Liver (tissue), 9 donors: ENCODE data around the gene TCERG1L. TPM values are rescaled to one million over a fixed set of nuclear protein-coding genes. Genes with fewer than 3 reads are reported as not detected.

Experiments used
- DNase-seq: peaks from one replicate; pipeline ENCODE4 v3.0.0-alpha.2; 2017; ENCODE audit warnings: low spot score
- H3K27ac ChIP-seq, 2 donors: one replicate each; pipeline ENCODE4 v1.7.0; 2013; ENCODE audit warnings: inconsistent platforms in 2 of 2, low read length in 2 of 2, control low read depth in 1 of 2, low read depth in 1 of 2, mild to moderate bottlenecking in 1 of 2
- H3K27me3 ChIP-seq, 4 donors: one replicate each; pipeline versions ENCODE4 v1.6.1 to v1.7.0; 2013; ENCODE audit warnings: low read length in 3 of 4, inconsistent platforms in 1 of 4, mild to moderate bottlenecking in 1 of 4, moderate library complexity in 1 of 4; ENCODE audit not compliant: control insufficient read depth in 4 of 4, insufficient read depth in 4 of 4
- H3K36me3 ChIP-seq, 4 donors: one replicate each; pipeline versions ENCODE4 v1.6.1 to v1.7.0; 2013; ENCODE audit warnings: low read length in 3 of 4, mild to moderate bottlenecking in 3 of 4, low read depth in 1 of 4, moderate library complexity in 1 of 4; ENCODE audit not compliant: control insufficient read depth in 4 of 4, insufficient read depth in 3 of 4
- H3K4me1 ChIP-seq, 4 donors: one replicate each; pipeline versions ENCODE4 v1.6.1 to v1.7.0; 2013; ENCODE audit warnings: low read length in 3 of 4, mild to moderate bottlenecking in 3 of 4, moderate library complexity in 1 of 4; ENCODE audit not compliant: control insufficient read depth in 4 of 4, insufficient read depth in 4 of 4
- H3K4me3 ChIP-seq, 3 donors: one replicate each; pipeline versions ENCODE4 v1.6.1 to v1.7.0; 2013; ENCODE audit warnings: low read length in 3 of 3, control low read depth in 1 of 3, low read depth in 1 of 3, mild to moderate bottlenecking in 1 of 3
- H3K9ac ChIP-seq, 2 donors: one replicate each; pipeline ENCODE4 v1.7.0; 2013; ENCODE audit warnings: low read length in 2 of 2, mild to moderate bottlenecking in 2 of 2, moderate library complexity in 2 of 2, control low read depth in 1 of 2, low read depth in 1 of 2
- H3K9me3 ChIP-seq, 4 donors: one replicate each; pipeline versions ENCODE4 v1.6.1 to v1.7.0; 2013; ENCODE audit warnings: low read length in 3 of 4; ENCODE audit not compliant: control insufficient read depth in 4 of 4
- ATF3 ChIP-seq: IDR thresholded peaks from 2 replicates; pipeline ENCODE4 v1.6.1; 2016; ENCODE audit warnings: antibody characterized with exemption
- CTCF ChIP-seq: fragments of 150-350 bp; IDR thresholded peaks from 2 replicates; pipeline ENCODE4 v1.5.1; 2017; ENCODE audit warnings: improper control_type of control experiment, low read depth, low read length; ENCODE audit not compliant: missing input control
- EGR1 ChIP-seq, 2 donors: IDR thresholded peaks; 2 replicates each; pipeline ENCODE4 v1.6.1; 2016 to 2018; ENCODE audit warnings: antibody characterized with exemption in 2 of 2, low read depth in 2 of 2
- FOXA2 ChIP-seq: IDR thresholded peaks from 2 replicates; pipeline ENCODE4 v1.6.1; 2016; ENCODE audit warnings: antibody characterized with exemption
- GABPA ChIP-seq, 2 donors: IDR thresholded peaks in 1 of 2; conservative IDR thresholded peaks in 1 of 2; 2 replicates each; pipeline ENCODE4 v1.6.1; 2016; ENCODE audit warnings: antibody characterized with exemption in 2 of 2, mild to moderate bottlenecking in 1 of 2, moderate library complexity in 1 of 2
- HNF4A ChIP-seq, 2 donors: conservative IDR thresholded peaks; 2 replicates each; pipeline ENCODE4 v1.6.1; 2016; ENCODE audit warnings: antibody characterized with exemption in 2 of 2, mild to moderate bottlenecking in 2 of 2
- HNF4G ChIP-seq: IDR thresholded peaks from 2 replicates; pipeline ENCODE4 v1.6.1; 2016; ENCODE audit warnings: antibody characterized with exemption
- JUND ChIP-seq, 2 donors: IDR thresholded peaks; 2 replicates each; pipeline ENCODE4 v1.6.1; 2016; ENCODE audit warnings: antibody characterized with exemption in 2 of 2
- MAX ChIP-seq: IDR thresholded peaks from 2 replicates; pipeline ENCODE4 v1.6.1; 2016; ENCODE audit warnings: antibody characterized with exemption
- NR2F2 ChIP-seq: IDR thresholded peaks from 2 replicates; pipeline ENCODE4 v1.6.1; 2016; ENCODE audit warnings: antibody characterized with exemption
- RAD21 ChIP-seq, 2 donors: IDR thresholded peaks; 2 replicates each; pipeline ENCODE4 v1.6.1; 2016; ENCODE audit warnings: antibody characterized with exemption in 2 of 2, mild to moderate bottlenecking in 2 of 2
- REST ChIP-seq: IDR thresholded peaks from 2 replicates; pipeline ENCODE4 v1.6.1; 2016; ENCODE audit warnings: antibody characterized with exemption, mild to moderate bottlenecking
- RXRA ChIP-seq, 2 donors: IDR thresholded peaks; 2 replicates each; pipeline ENCODE4 v1.6.1; 2017 to 2018; ENCODE audit warnings: antibody characterized with exemption in 2 of 2, mild to moderate bottlenecking in 1 of 2
- SP1 ChIP-seq: IDR thresholded peaks from 2 replicates; pipeline ENCODE4 v1.6.1; 2018; ENCODE audit warnings: antibody characterized with exemption, mild to moderate bottlenecking
- TAF1 ChIP-seq: conservative IDR thresholded peaks from 2 replicates; pipeline ENCODE4 v1.6.1; 2016; ENCODE audit warnings: antibody characterized with exemption, mild to moderate bottlenecking
- YY1 ChIP-seq: IDR thresholded peaks from 2 replicates; pipeline ENCODE4 v1.6.1; 2016; ENCODE audit warnings: antibody characterized with exemption, mild to moderate bottlenecking
- ZBTB33 ChIP-seq: IDR thresholded peaks from 2 replicates; pipeline ENCODE4 v1.6.1; 2016; ENCODE audit warnings: antibody characterized with exemption
- WGBS: extraction: QIAGEN DNeasy Blood & Tissue Kit; methylation state at CpG from one replicate; pipeline ENCODE4 v1.1.7; 2013; 5-methylcytosine and 5-hydroxymethylcytosine counted together
- polyA plus RNA-seq, 2 donors: library from polyadenylated mRNA; stranded (reverse) in 1 of 2; unstranded in 1 of 2; fragments of 200-250 nt in 1 of 2; fragments of >200 nt in 1 of 2; fragmentation: Nextera tagmentation in 1 of 2; extraction: Ambion mirVana in 1 of 2; gene quantifications; one replicate each; pipeline versions ENCODE4 v1.2.1 to v1.2.3, GENCODE V29; 2013 to 2015
- total RNA-seq, 2 donors: library from RNA; depleted of rRNA; stranded (reverse); fragments of >200 nt; gene quantifications; one replicate each; pipeline ENCODE4 v1.2.3, GENCODE V29; 2014
- donor health status: healthy.
- donor health status: healthy.
- donor health status: healthy.
- donor health status: healthy.
- donor health status: healthy.

TCERG1L gene
- total and polyA plus RNA-seq, 4 donors: not detected

GRCh38 chr10:131358741-131359442 is 47.4 kb upstream of the TCERG1L start:
- Histone ChIP-seq H3K27ac (no peak overlapping the region), H3K9ac (no peak overlapping the region), H3K27me3 (peaks cover 0 to 3% (median 0%) of the 10 kb centered on the region in 4 donors), H3K4me3 (no peak overlapping the region), H3K4me1 (no peaks in the 10 kb centered on the region), H3K36me3 (no peaks in the 10 kb centered on the region), H3K9me3 (peaks cover 0 to 5% (median 0%) of the 10 kb centered on the region in 4 donors)
- TF ChIP-seq ZBTB33 (no peak), CTCF (no peak), JUND (IDR thresholded peaks at IDR 0.05) (no peak), YY1 (no peak), REST (no peak), RAD21 (IDR thresholded peaks at IDR 0.05) (no peak), ATF3 (no peak), TAF1 (no peak), HNF4G (no peak), HNF4A (conservative IDR thresholded peaks at IDR 0.05) (no peak), MAX (no peak), FOXA2 (no peak), EGR1 (IDR thresholded peaks at IDR 0.05; ENCODE audit: low read depth in 2 of 2) (no peak), GABPA (IDR thresholded peaks at IDR 0.05 in 1 of 2, conservative IDR thresholded peaks at IDR 0.05 in 1 of 2) (no peak), NR2F2 (no peak), RXRA (IDR thresholded peaks at IDR 0.05) (no peak), SP1 (no peak)
- 63% methylated on average over 13 of the region's 13 CpGs for WGBS
- no peak for DNase-seq
